SK-N-MC (cell line): ENCODE results near the gene DAAM2.

Experiments
- DNase-seq: peaks from one replicate; pipeline ENCODE4 v3.0.0-alpha.2; 2011; ENCODE audit warnings: low read depth, low spot score
- H3K27ac ChIP-seq: fragments of 200-600 bp; sonication (generic); 2 replicates; pipeline ENCODE4 v1.5.1; 2016; ENCODE audit warnings: mixed run types
- H3K36me3 ChIP-seq: fragments of 200-600 bp; sonication (generic); 2 replicates; pipeline ENCODE4 v1.6.1; 2017; ENCODE audit warnings: antibody characterized with exemption, low read length, mixed read lengths; ENCODE audit not compliant: insufficient read depth
- H3K4me3 ChIP-seq: fragments of 200-600 bp; sonication (generic); 2 replicates; pipeline ENCODE4 v1.5.1; 2016
- H3K9ac ChIP-seq: fragments of 200-600 bp; sonication (generic); 2 replicates; pipeline ENCODE4 v1.8.0; 2017; ENCODE audit warnings: mixed run types, mixed read lengths; ENCODE audit not compliant: insufficient read length
- H3K9me3 ChIP-seq: fragments of 200-600 bp; sonication (generic); 2 replicates; pipeline ENCODE4 v1.6.1; 2017; ENCODE audit warnings: low read depth, mild to moderate bottlenecking, antibody characterized with exemption, low read length, moderate library complexity, mixed read lengths
- EZH2 ChIP-seq: fragments of 200-600 bp; sonication (generic); IDR thresholded peaks from one replicate; pipeline ENCODE4 v1.6.1; 2017; ENCODE audit warnings: antibody characterized with exemption
- FOXP2 ChIP-seq: optimal IDR thresholded peaks from 2 replicates; pipeline ENCODE3; 2011; ENCODE audit warnings: mild to moderate bottlenecking, moderate library complexity; ENCODE audit not compliant: insufficient read depth; ENCODE audit errors: extremely low read length, control extremely low read depth
- POLR2AphosphoS5 ChIP-seq: IDR thresholded peaks from 2 replicates; pipeline ENCODE4 v1.6.1; 2012; ENCODE audit warnings: mild to moderate bottlenecking, low read depth, low read length, borderline replicate concordance

DAAM2 gene

GRCh38 chr6:39794231-39794630, 2.1 kb downstream of the DAAM2 start:
- Histone ChIP-seq H3K9me3 (no peaks in the 10 kb centered on the region), H3K9ac (no peak overlapping the region), H3K36me3 (no peaks in the 10 kb centered on the region), H3K4me3 (peak overlapping the region; percentile 84), H3K27ac (no peak overlapping the region)
- DNase-seq, result no peak
- no peak for TF ChIP-seq POLR2AphosphoS5
- TF ChIP-seq EZH2, result no peak
- TF ChIP-seq FOXP2, result peak; percentile 43

- Histone ChIP-seq H3K36me3 (no peaks in the 10 kb centered on the region; the same call in 1 of the 2 replicates), H3K4me3 (no peak overlapping the region), H3K9ac (no peak overlapping the region), H3K27ac (no peak overlapping the region), H3K9me3 (no peaks in the 10 kb centered on the region)
- DNase-seq, result no peak
- no peak for TF ChIP-seq FOXP2
- no peak for TF ChIP-seq POLR2AphosphoS5
- no peak for TF ChIP-seq EZH2
Observed at GRCh38 chr6:39797751-39798150, 5.6 kb downstream of the DAAM2 start.

GRCh38 chr6:39800034-39801032, 8.2 kb downstream of the DAAM2 start:
- Histone ChIP-seq H3K4me3 (no peak overlapping the region), H3K27ac (no peak overlapping the region), H3K9ac (no peak overlapping the region), H3K36me3 (no peaks in the 10 kb centered on the region; the same call in 1 of the 2 replicates), H3K9me3 (no peaks in the 10 kb centered on the region)
- TF ChIP-seq POLR2AphosphoS5, result no peak
- TF ChIP-seq EZH2, result no peak
- no peak for TF ChIP-seq FOXP2
- DNase-seq, result no peak

- Histone ChIP-seq H3K36me3 (no peaks in the 10 kb centered on the region; the same call in 1 of the 2 replicates), H3K9ac (no peak overlapping the region), H3K27ac (no peak overlapping the region), H3K9me3 (no peaks in the 10 kb centered on the region), H3K4me3 (no peak overlapping the region)
- DNase-seq, result no peak
- no peak for TF ChIP-seq POLR2AphosphoS5
- no peak for TF ChIP-seq FOXP2
- no peak for TF ChIP-seq EZH2
Observed at GRCh38 chr6:39801456-39802251, 9.5 kb downstream of the DAAM2 start.

- TF ChIP-seq POLR2AphosphoS5, result no peak
- no peak for TF ChIP-seq FOXP2
- TF ChIP-seq EZH2, result no peak
- peak overlapping the region; percentile 43 for H3K27ac ChIP-seq
- H3K4me3 ChIP-seq, result no peak overlapping the region
- DNase-seq, result no peak
- H3K9me3 ChIP-seq, result no peaks in the 10 kb centered on the region
- no peak overlapping the region for H3K9ac ChIP-seq
- no peaks in the 10 kb centered on the region; the same call in 1 of the 2 replicates for H3K36me3 ChIP-seq
Observed at GRCh38 chr6:39803872-39804271, 11.7 kb downstream of the DAAM2 start.

- Histone ChIP-seq H3K36me3 (no peaks in the 10 kb centered on the region; the same call in 1 of the 2 replicates), H3K27ac (peak overlapping the region; percentile 43; the same call in 1 of the 2 replicates), H3K9ac (no peak overlapping the region), H3K9me3 (no peaks in the 10 kb centered on the region), H3K4me3 (no peak overlapping the region)
- no peak for TF ChIP-seq POLR2AphosphoS5
- no peak for TF ChIP-seq EZH2
- no peak for TF ChIP-seq FOXP2
- no peak for DNase-seq
Observed at GRCh38 chr6:39804466-39805065, 12.4 kb downstream of the DAAM2 start.

- Histone ChIP-seq H3K9ac (no peak overlapping the region), H3K27ac (no peak overlapping the region), H3K36me3 (peaks cover 4% of the 10 kb centered on the region; the same call in 1 of the 2 replicates), H3K4me3 (no peak overlapping the region), H3K9me3 (no peaks in the 10 kb centered on the region)
- no peak for DNase-seq
- TF ChIP-seq EZH2, result no peak
- TF ChIP-seq POLR2AphosphoS5, result no peak
- no peak for TF ChIP-seq FOXP2
Observed at GRCh38 chr6:39806278-39806677, 14.1 kb downstream of the DAAM2 start.
